Loucy (cell line): ENCODE measurements around the gene CAMK1D.

ENCODE experiments used
- H2AFZ ChIP-seq: fragments of 200-600 bp; sonication (generic); 2 replicates; pipeline ENCODE4 v1.6.0; 2016; ENCODE audit warnings: antibody characterized with exemption, mild to moderate bottlenecking, low read length, moderate library complexity
- H3F3A ChIP-seq: fragments of 200-600 bp; 2 replicates; pipeline ENCODE4 v1.6.0; 2016; ENCODE audit warnings: antibody characterized with exemption, low read depth, mild to moderate bottlenecking
- H3K27me3 ChIP-seq: fragments of 200-600 bp; sonication (generic); 2 replicates; pipeline ENCODE4 v1.6.1; 2014; ENCODE audit warnings: low read length, mild to moderate bottlenecking; ENCODE audit not compliant: insufficient read depth, poor library complexity, severe bottlenecking
- H3K36me3 ChIP-seq: fragments of 200-600 bp; sonication (generic); 2 replicates; pipeline ENCODE4 v1.6.1; 2016; ENCODE audit warnings: low read length; ENCODE audit not compliant: insufficient read depth
- H3K4me1 ChIP-seq: fragments of 200-600 bp; sonication (generic); 2 replicates; pipeline ENCODE4 v1.5.1; 2014; ENCODE audit warnings: low read length, mild to moderate bottlenecking; ENCODE audit not compliant: insufficient read depth, poor library complexity, severe bottlenecking
- H3K4me2 ChIP-seq: fragments of 200-600 bp; sonication (generic); 2 replicates; pipeline ENCODE4 v1.6.0; 2014; ENCODE audit warnings: antibody characterized with exemption, low read length, low read depth, mild to moderate bottlenecking; ENCODE audit not compliant: poor library complexity, severe bottlenecking
- H3K4me3 ChIP-seq: fragments of 200-600 bp; sonication (generic); 2 replicates; pipeline ENCODE4 v1.5.1; 2014; ENCODE audit warnings: low read length, mild to moderate bottlenecking, mixed read lengths; ENCODE audit not compliant: poor library complexity, severe bottlenecking
- H3K79me2 ChIP-seq: fragments of 200-600 bp; sonication (generic); 2 replicates; pipeline ENCODE4 v1.6.1; 2014; ENCODE audit warnings: low read length; ENCODE audit not compliant: insufficient read depth
- H3K9ac ChIP-seq: fragments of 200-600 bp; sonication (generic); 2 replicates; pipeline ENCODE4 v1.6.0; 2014; ENCODE audit warnings: mild to moderate bottlenecking, low read depth, low read length, moderate library complexity; ENCODE audit not compliant: poor library complexity, severe bottlenecking
- H3K9me2 ChIP-seq: fragments of 200-600 bp; sonication (generic); replicated peaks from 2 replicates; pipeline ENCODE4 v1.6.1; 2016; ENCODE audit warnings: low read depth, low read length, mixed read lengths
- H3K9me3 ChIP-seq: fragments of 200-600 bp; sonication (generic); 2 replicates; pipeline ENCODE4 v1.6.1; 2014; ENCODE audit warnings: mild to moderate bottlenecking, antibody characterized with exemption, low read length, low read depth; ENCODE audit not compliant: insufficient read depth
- H4K20me1 ChIP-seq: fragments of 200-600 bp; sonication (generic); 2 replicates; pipeline ENCODE4 v1.6.0; 2014; ENCODE audit warnings: antibody characterized with exemption, low read length, mild to moderate bottlenecking; ENCODE audit not compliant: insufficient read depth, poor library complexity, severe bottlenecking
- EZH2phosphoT487 ChIP-seq: fragments of 200-600 bp; IDR thresholded peaks from 2 replicates; pipeline ENCODE4 v1.6.1; 2018; ENCODE audit warnings: antibody characterized with exemption, mild to moderate bottlenecking, moderate library complexity, borderline replicate concordance
- TF ChIP-seq, protein P1 (sequence below): fragments of 200-600 bp; sonication (generic); conservative IDR thresholded peaks from 2 replicates; pipeline ENCODE4 v1.5.1; 2014; ENCODE audit warnings: mild to moderate bottlenecking, antibody characterized with exemption, low read length

CAMK1D gene

DNA sequence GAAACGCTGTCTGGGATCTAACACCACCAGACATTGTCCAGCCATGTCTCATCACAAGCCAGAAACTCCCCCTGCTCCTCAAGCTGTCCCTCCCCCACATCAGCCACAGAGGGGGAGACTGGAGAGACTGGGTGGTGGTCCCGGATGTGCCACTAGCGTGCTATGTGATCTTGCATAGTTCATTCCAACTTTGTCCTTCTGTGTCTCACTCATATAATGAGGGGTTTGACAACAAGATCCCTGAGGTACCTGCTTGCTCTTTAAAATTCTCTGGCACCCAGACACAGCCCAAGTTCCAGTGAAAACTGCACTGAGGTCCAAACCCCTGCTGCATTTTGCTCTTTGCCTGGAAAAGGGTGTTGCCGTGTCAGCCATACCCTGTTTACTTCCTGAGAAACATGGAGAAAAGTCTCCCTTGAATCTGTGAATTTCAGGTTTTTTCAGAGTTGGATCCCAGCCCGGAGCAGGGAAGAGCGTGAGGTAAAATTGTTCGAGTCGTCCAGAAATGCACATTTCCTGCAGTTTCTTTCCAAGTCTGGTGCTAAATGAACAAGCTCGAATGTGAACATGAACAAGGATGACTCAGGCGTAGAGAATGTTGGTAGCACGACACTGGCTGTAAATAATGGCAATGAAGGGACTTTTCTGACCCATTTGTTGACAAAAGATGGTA is 495.6 kb downstream of the CAMK1D start:
- Histone ChIP-seq H3K9me2 (no peaks in the 10 kb centered on the region), H3K9me3 (no peaks in the 10 kb centered on the region), H3F3A (no peaks in the 10 kb centered on the region), H3K79me2 (no peaks in the 10 kb centered on the region), H3K4me2 (no peak overlapping the region), H4K20me1 (no peaks in the 10 kb centered on the region), H3K4me3 (no peak overlapping the region), H2AFZ (no peak overlapping the region), H3K36me3 (no peaks in the 10 kb centered on the region), H3K27me3 (no peaks in the 10 kb centered on the region), H3K9ac (no peak overlapping the region), H3K4me1 (no peaks in the 10 kb centered on the region)
- TF ChIP-seq EZH2phosphoT487, result no peak
- TF ChIP-seq, protein P1, sequence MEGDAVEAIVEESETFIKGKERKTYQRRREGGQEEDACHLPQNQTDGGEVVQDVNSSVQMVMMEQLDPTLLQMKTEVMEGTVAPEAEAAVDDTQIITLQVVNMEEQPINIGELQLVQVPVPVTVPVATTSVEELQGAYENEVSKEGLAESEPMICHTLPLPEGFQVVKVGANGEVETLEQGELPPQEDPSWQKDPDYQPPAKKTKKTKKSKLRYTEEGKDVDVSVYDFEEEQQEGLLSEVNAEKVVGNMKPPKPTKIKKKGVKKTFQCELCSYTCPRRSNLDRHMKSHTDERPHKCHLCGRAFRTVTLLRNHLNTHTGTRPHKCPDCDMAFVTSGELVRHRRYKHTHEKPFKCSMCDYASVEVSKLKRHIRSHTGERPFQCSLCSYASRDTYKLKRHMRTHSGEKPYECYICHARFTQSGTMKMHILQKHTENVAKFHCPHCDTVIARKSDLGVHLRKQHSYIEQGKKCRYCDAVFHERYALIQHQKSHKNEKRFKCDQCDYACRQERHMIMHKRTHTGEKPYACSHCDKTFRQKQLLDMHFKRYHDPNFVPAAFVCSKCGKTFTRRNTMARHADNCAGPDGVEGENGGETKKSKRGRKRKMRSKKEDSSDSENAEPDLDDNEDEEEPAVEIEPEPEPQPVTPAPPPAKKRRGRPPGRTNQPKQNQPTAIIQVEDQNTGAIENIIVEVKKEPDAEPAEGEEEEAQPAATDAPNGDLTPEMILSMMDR, result no peak

DNA sequence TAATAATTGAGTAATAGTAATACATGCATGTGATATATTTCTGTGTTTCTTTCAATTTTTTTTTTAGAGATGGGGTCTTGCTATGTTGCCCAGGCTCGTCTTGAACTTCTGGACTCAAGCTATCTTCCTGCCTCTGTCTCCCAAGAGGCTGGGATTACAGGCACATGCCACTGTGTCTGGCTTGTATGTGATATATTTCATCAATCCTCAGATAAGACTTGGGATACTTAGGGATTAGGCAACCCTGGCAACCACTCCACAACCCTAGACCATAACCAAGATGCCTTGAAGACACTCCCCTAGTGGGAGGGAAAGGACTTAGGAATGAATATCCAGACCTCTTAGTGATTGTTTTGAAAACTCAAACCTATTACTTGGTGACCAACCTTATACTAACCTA is 497.4 kb downstream of the CAMK1D start:
- Histone ChIP-seq H3K27me3 (no peaks in the 10 kb centered on the region), H3F3A (no peaks in the 10 kb centered on the region), H3K9ac (no peak overlapping the region), H4K20me1 (no peaks in the 10 kb centered on the region), H3K9me2 (no peaks in the 10 kb centered on the region), H3K4me3 (no peak overlapping the region), H3K79me2 (no peaks in the 10 kb centered on the region), H3K36me3 (no peaks in the 10 kb centered on the region), H2AFZ (no peak overlapping the region), H3K9me3 (no peaks in the 10 kb centered on the region), H3K4me1 (no peaks in the 10 kb centered on the region), H3K4me2 (no peak overlapping the region)
- TF ChIP-seq, protein P1, result no peak
- TF ChIP-seq EZH2phosphoT487, result no peak

DNA sequence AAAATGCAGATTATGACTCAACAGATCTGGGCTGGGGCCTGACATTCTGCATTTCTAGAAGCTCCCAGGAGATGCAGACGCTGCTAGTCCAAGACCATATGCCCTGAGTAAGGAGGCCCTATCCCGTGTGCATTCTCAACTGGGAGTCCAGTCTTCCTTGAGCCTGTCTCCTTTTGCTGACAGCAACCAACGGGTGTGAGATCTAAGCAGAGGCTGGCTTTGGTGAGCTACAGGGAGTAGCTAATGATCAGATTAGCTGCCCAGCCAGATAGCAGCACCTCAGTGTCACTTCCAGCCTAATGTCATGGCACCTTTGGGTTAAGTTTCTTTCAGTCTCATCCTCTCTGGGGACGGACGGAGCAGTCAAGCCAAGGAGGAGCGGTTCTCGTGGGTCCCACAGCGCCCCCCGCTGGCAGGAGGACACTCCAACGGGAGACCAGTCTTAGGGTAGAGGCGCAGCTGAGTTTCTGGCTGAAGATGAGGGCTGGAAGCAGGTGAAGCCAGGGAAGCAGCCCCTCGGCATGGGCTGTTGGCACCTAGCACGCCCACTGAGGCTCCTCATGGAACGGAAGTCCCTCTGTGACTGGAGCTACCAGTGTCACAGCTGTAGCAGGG is 498.1 kb downstream of the CAMK1D start:
- Histone ChIP-seq H3K4me1 (no peaks in the 10 kb centered on the region), H3K79me2 (no peaks in the 10 kb centered on the region), H3K9ac (no peak overlapping the region), H3K4me3 (no peak overlapping the region), H2AFZ (0 out of 2 replicates have a peak overlapping the region, but pooled peaks have one; percentile 47), H3F3A (no peaks in the 10 kb centered on the region), H3K4me2 (no peak overlapping the region), H3K9me3 (no peaks in the 10 kb centered on the region), H4K20me1 (no peaks in the 10 kb centered on the region), H3K27me3 (no peaks in the 10 kb centered on the region), H3K9me2 (no peaks in the 10 kb centered on the region), H3K36me3 (no peaks in the 10 kb centered on the region)
- TF ChIP-seq, protein P1, result peak; percentile 66
- no peak for TF ChIP-seq EZH2phosphoT487
